HG03354 (cell line): ENCODE results near the gene LRRC8E.

Experiments used
- ATAC-seq: cut with Tn5 transposase; IDR thresholded peaks from one replicate; pipeline ENCODE4 v1.9.1; 2021; ENCODE audit warnings: mild to moderate bottlenecking; ENCODE audit not compliant: unreplicated experiment, poor library complexity, severe bottlenecking

Gene LRRC8E

DNA sequence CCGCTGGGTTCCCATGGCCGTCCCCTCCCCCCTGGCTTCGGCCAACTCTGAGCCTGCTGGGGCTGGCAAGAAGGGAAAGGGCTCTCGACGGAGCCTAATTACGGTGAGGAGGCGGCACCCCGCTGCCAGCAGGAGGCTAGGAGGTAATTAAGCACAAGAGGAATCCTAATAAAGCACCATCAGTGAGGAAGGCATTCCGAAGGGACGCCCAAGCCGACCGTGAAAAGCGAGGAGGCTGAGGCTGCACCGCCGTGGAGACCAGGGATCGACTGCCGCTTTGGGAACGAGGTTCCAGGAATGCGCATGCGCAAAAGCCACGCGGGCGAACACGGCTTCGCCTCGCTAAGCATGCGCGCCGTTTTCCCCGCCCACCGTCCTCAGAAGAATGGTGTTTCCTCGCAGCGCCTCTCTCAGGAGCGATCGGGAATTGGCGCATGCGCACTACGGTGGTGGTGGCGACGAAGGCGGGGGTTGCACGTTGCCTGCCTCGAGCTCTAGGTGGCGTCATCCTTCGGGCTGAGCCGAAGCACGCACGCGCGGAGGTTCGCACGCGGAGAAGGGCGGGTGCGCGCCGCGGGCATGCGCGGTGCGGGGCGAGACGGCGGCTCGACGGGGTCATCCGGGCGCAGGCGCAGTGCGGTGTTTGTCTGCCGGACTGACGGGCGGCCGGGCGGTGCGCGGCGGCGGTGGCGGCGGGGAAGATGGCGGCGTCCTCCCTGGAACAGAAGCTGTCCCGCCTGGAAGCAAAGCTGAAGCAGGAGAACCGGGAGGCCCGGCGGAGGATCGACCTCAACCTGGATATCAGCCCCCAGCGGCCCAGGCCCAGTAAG, 15.1 kb downstream of the LRRC8E start, which contains the start of gene MAP2K7:
MAP2K7 (plus strand) TSS at position 634 of the 830 bp plus-strand sequence; CDS start at position 702, 68 bp downstream.
- peak; percentile 87 for ATAC-seq

DNA sequence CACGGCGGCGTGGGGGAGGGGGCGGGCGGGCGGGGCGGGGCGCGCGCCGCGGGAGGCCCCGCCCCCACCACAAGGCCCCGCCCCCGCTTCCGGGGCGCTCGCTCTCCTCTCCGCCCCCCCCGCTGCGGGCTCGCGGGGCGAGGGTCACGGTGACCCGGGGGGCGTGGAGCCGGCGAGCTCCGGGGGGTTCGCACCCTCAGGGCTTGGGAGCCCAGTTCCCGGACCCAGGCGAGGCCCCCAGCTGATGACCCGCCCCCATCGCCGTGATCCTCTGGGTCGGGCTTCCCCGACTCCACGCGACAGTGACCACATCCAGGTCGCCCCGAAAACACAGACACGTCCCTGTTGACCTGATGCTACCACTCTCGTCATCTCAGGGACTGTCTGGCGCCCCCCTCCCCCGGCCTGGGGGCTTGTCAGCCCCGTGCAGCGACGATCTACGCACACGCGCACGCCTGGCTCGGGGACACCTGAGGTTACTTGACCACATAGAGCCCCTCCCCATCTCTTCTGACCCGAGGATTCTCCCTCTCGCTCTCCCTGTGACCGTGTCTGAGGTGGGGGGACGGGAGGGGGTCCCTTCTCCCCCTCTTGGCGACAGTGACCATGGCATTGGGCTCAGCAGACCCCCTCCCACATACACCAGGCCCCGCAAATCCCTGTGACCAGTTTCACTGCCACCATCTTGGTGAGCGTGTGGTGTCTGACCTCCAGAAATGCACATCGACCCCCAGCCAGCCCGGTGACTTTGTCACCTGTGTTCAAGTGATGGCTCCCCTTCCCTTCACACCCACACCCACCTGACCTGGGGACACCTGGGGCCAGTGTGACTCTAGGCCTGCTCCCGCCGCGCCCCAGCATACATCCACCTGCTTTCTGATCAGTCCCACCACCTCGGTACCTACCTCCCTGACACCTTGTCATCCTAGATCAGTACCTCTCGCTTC, 16.0 kb downstream of the LRRC8E start:
- peak; percentile 31 for ATAC-seq

DNA sequence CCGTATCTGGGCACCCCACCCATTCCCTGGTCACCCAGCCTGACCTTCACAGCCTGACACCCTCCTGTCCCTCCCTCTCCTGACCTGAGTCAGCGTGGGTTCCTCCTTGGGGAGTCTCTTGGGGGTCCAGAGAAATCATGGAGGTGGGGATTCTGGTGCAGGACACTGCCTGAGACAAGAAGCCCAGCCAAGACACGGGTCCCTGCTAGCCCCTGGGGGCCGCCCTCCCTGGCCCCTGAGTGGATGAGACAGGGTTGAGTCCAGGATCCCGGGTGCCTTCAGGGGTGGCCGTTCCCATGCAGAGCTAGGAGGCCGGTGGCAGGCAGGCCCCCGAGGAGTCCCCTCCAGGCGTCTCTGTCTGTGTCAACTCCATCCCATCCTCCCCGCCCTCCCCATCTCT, 17.0 kb downstream of the LRRC8E start:
- no peak for ATAC-seq

DNA sequence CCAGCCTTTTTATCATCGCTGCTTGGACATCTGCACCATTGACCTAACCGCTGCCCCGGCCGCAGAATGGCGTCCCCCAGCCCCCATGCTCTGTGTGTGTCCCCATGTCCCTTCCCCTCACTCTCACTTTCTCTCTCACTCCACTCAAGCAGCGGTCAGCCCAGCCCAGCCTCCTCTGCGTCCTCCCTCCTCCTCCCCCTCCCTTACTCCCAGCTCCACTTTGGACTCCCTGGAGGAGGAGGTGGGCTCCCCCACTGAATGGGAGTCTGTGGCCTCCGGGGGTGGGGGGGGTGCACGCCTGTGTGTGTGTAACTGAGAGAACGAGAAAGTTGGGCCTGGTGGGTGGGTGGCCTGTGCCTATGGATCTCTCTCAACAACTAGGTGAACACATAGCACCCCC, 17.5 kb downstream of the LRRC8E start:
- ATAC-seq = no peak

DNA sequence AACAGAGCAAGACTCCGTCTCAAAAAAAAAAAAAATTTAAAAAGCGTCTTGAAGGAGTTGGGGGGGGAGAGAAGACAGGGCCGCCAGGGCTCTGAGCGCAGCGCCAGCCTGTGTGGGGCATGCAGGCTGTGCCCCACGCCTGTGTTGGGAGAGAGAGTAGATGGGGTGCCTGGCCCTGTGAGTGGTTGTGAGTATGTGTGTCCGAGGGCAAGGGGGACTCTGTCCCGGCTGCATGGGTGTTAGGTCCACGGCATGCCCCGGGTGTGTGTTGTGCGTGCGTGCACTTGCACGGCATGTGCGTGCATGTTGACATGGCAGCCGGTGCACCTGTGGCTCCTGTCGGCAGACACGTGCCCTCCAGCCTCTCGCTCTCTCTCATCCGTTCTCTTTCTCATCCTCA, 18.8 kb downstream of the LRRC8E start:
- no peak for ATAC-seq

DNA sequence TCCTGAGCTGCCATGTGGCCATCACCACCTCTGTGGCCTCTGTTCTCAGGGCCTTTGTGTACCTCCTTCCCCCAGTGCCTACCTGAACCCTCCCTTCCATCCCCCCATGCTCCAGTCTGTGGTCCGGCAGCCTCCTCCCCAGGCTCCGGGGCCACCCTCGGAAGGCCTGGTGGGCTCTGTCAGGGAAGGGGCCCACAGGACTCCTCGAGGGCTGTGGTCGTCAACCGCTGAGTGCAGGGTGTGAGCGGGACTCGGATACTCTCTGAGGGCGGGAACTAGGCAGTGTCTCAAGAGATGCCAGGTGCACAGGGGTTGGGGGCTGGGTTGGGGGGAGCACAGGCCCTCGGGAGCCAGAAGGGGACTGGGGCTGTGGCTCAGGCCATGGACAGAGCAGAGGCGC, 19.2 kb downstream of the LRRC8E start:
- no peak for ATAC-seq

DNA sequence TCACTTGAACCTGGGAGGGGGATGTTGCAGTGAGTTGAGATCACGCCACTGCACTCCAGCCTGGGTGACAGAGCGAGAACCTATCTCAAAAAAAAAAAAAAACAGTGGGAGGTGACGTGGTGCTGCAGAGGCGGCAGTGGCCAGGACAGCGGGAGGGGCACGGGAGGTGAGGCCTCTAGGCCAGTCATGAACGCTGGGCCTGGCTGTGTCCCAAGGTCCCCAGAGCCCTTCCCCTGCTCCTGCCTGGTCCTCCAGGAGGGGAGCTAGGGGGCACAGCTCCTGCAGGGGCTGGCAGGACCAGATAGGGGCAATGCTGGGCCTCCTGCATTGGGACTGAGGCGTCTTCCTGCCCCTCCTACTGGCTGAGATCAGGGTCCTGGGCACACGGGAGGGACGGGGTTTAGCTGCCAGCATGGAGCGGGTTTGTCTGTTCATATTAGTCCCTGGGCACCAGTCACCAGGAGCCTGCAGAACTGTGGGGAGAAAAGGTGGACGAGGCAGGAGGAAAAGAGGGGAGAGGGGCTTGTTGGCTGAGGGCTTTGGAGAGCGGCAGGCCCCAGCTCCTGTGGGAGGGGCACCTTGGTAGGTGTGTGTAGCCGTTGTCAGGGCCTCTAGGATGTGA, 19.9 kb downstream of the LRRC8E start:
- ATAC-seq = no peak

DNA sequence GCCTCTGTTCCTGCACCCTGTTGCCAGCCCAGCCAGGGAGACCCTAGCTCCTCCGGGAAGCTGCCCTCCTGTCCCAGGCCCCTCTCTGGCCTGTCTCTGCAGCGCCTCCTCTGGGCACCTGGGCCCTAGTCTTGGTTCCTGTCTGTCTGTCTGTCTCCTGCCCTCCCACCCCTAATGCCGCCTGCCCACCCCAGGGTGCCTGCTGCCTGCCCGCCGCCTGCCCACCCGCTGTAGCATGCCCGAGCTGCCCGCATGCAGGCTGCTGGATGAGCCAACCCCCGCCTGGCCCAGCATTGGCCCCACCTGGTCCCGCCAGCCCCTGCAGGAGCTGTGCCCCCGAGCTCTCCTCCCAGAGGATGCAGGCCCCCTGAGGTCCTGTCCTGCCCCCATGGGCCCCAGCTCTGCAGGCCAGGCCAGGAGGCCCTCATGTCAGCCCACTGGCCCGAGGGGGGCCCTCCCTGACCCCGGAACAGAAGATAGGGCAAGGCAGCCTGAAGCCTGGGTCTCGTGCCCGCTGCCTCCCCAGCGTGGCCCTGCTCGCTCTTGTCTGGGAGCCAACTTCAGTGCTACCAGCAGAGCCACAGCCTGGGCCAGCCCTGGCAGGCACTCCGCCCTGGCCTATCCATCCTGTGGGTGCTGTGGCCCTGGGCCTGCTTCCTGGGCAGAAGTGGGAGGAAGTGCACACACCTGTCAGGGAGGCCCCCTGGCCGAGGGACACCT, 20.6 kb downstream of the LRRC8E start:
- no peak for ATAC-seq

DNA sequence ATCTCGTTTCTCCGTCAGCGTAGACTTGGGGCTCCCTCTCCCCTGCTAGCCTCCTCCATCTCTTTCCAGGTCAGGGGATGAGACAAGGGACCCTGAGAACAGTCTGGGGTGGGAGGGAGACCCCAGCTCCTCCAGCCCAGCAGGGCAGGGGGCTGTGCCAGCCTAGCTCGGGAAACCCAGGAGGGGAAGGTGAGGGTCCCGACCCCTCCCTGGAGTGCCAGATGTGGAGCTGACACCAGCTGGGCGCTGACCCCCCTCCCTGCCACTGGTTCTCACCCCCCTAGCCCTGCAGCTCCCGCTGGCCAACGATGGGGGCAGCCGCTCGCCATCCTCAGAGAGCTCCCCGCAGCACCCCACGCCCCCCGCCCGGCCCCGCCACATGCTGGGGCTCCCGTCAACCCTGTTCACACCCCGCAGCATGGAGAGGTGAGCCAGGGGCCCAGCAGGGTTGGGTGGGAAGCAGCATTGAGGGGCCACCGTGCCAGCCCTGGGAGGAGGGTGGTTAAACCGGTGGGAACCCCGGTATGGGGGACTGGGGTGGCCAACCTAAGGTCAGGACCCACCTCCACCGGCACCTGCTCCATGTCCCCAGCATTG, 21.3 kb downstream of the LRRC8E start:
- no peak for ATAC-seq

DNA sequence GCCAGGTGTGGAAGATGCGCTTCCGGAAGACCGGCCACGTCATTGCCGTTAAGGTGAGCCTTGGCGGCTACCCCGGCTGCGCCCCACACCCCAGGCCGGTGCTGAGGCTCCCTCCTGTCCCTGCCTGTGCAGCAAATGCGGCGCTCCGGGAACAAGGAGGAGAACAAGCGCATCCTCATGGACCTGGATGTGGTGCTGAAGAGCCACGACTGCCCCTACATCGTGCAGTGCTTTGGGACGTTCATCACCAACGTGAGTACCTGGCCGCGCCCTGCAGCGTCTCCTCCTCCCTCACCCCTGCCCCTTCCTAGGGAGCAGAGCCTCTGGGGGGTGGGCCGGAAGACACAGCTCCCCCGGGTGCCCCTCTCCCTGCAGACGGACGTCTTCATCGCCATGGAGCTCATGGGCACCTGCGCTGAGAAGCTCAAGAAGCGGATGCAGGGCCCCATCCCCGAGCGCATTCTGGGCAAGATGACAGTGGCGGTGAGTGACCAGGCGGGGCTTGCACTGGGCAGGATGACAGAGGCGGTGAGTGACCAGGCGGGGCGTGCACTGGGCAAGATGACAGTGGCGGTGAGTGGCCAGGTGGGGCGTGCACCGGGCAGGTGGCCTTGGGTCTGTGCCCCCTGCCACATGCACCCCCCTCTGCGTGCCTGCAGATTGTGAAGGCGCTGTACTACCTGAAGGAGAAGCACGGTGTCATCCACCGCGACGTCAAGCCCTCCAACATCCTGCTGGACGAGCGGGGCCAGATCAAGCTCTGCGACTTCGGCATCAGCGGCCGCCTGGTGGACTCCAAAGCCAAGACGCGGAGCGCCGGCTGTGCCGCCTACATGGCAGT, 22.2 kb downstream of the LRRC8E start:
- ATAC-seq = no peak

DNA sequence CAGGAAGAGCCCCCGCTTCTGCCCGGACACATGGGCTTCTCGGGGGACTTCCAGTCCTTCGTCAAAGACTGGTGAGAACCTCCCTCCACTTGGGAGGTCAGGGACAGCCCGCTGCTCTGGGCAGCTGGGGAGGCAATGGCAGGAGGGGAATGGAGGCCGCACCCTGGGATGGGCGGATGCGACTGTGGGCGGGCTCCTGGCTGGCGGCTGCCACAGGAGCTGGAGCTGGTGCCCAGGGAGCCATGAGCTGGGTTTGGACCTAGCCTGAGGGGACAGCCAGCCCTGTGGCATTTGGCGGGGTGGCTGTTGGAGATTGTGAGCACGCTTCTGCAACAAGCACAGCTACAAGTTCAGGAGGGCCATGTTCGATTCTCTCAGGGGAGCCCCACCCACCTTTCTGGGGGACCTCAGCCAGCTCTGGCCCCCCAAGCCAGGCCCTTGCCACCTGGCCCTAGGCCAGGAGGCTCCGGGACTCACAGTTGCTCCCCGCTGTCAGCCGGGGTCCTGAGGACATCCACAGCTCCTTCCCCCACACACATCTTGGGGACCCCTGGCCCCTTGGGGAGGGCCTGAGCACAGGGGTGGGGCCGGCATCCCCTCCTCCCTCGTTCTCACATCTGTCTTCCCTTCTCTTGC, 23.3 kb downstream of the LRRC8E start:
- ATAC-seq = no peak

DNA sequence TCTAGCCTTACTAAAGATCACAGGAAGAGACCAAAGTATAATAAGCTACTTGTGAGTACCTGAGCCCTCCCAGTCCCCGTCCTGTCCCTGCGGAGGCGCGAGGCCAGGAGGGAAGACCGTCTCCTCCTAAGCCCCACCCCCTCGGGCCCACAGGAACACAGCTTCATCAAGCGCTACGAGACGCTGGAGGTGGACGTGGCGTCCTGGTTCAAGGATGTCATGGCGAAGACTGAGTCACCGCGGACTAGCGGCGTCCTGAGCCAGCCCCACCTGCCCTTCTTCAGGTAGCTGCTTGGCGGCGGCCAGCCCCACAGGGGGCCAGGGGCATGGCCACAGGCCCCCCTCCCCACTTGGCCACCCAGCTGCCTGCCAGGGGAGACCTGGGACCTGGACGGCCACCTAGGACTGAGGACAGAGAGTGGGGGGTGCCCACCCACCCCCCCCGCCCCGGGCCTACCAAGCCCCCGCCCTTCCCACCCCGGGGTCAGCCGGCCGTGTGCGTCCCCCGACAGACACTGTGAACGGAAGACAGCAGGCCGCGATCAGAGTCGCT, 23.9 kb downstream of the LRRC8E start:
- ATAC-seq = no peak

DNA sequence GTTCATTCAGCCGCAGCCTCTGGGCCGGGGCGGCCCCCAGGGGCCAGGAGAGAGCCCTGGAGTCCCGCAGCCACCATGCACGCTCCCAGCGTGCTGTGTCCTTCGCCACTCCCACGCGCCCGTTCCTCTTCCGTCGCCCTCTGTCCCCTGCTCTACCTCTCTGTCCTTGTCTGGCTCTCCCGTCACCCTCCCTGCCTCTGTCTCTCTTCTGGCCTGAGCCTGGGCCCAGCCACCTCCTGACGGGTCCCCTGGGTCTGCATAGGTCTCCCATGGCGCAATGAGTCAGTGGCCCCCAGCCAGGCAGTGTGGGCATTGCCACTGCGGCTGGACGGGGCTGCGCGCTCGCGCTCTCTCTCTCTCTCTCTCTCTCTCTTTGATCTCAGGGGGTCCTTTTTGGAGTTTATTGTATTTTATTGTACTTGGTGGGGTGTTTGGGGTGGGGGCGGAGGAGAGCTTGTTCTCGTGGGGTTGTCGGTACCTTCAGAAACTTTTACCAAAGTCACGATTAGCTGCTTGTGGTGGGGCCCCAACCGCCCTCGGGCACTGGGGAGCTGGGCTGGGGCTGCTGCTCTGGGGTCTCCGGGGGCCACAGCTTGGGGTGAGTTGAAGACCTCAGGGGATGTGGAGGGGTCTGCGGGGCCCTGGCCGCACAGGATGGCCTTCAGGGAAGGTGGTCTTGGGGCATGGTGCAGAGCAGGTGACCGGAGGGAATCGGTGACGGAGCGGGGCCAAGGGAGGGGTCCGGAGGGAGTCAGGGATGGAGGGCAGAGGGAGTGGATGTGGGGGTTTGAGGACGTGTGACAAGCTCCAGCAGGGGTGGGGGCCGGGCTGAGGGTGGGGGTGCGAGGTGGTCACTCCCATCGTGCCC, 24.6 kb downstream of the LRRC8E start:
- ATAC-seq = no peak

DNA sequence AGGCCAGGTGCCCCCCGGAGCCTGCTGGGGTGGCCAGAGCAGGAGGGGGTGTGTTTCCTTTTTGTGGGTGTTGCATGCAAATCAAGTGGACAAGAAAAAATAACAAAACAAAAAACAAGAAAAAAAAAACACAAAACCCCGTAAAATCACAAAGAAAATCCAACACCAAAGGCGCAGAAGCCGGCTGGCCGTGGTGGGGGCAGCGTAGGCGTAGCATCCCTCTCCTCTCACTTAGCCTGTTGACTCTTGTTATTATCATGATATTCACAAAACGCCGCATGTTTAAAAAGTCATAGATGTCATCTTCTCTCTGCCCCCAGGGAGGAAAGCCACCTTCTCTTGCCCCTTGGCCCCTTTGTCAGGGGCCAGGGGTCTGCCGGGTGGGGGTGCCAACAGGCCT, 25.3 kb downstream of the LRRC8E start:
- no peak for ATAC-seq

DNA sequence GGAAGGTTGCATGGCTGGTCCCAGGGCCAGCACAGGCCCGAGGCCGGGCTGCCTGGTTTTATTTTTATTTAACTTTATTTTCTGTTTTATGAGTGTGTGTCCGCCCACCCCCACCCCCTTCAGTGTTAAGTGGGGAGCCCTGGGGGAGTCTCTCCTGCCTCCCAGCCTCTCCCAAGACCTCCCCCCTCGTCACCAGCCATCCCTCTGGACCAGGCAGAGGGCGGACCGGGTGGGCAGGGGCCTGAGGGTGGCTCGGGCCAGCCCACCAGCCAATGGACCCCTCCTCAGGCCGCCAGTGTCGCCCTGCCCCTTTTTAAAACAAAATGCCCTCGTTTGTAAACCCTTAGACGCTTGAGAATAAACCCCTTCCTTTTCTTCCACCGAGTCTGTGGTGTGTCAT, 25.8 kb downstream of the LRRC8E start:
- no peak for ATAC-seq

DNA sequence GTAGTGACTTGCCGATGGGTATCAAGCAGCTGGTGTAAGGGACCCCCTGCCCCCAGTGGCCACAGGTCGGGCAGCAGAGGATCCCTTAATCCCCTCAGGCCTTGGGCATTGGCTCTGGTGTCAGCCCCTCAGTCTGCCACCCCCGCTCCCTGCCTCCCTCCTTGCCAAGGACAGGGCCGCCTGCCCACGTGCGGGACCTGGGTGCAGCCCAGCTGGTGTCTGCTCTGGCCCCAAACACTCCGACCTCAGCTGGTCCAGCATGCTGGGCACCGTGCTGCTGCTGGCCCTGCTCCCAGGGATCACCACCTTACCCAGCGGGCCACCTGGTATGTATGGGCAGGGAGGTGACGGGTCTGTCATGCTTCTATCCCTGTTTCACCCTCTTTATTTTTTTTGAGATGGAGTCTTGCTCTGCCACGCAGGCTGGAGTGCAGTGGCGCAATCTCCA, 26.3 kb downstream of the LRRC8E start, which contains the start of gene TGFBR3L:
TGFBR3L (plus strand) TSS at position 233 of the 448 bp plus-strand sequence.
- no peak for ATAC-seq
